H9 (cell line): ENCODE data around the gene AHI1. TPM values are rescaled to one million over a fixed set of nuclear protein-coding genes. Genes with fewer than 3 reads are reported as not detected.

Experiments used
- DNase-seq: peaks from one replicate; pipeline ENCODE4 v3.0.0-alpha.2; 2017
- H2AFZ ChIP-seq: one replicate; pipeline ENCODE4 v1.6.1; 2013; ENCODE audit warnings: mild to moderate bottlenecking, low read length, control low read depth, moderate library complexity
- H2AK5ac ChIP-seq: 2 replicates; pipeline ENCODE4 v1.6.1; 2013; ENCODE audit warnings: low read length, control low read depth, mixed read lengths; ENCODE audit not compliant: insufficient read length
- H2BK120ac ChIP-seq: one replicate; pipeline ENCODE4 v1.6.1; 2013; ENCODE audit warnings: low read depth, mild to moderate bottlenecking, low read length, control low read depth, inconsistent platforms; ENCODE audit not compliant: poor library complexity, severe bottlenecking
- H2BK12ac ChIP-seq: 2 replicates; pipeline ENCODE4 v1.6.1; 2013; ENCODE audit warnings: low read length, control low read depth, mixed read lengths, low read depth; ENCODE audit not compliant: insufficient read length
- H2BK15ac ChIP-seq: 2 replicates; pipeline ENCODE4 v1.6.1; 2013; ENCODE audit warnings: low read depth, low read length, control low read depth
- H2BK20ac ChIP-seq: one replicate; pipeline ENCODE4 v1.6.1; 2013; ENCODE audit warnings: low read depth, mild to moderate bottlenecking, low read length, control low read depth, inconsistent platforms; ENCODE audit not compliant: poor library complexity, severe bottlenecking
- H2BK5ac ChIP-seq: 2 replicates; pipeline ENCODE4 v1.6.1; 2013; ENCODE audit warnings: low read length, control low read depth, mixed read lengths; ENCODE audit not compliant: insufficient read length
- H3K14ac ChIP-seq: 2 replicates; pipeline ENCODE4 v1.6.1; 2013; ENCODE audit warnings: low read length, control low read depth; ENCODE audit not compliant: insufficient read depth
- H3K18ac ChIP-seq: 2 replicates; pipeline ENCODE4 v1.6.1; 2013; ENCODE audit warnings: low read depth, mild to moderate bottlenecking, mixed read lengths, low read length, control low read depth; ENCODE audit not compliant: insufficient read length
- H3K23ac ChIP-seq: 2 replicates; pipeline ENCODE4 v1.6.1; 2013; ENCODE audit warnings: low read length, control low read depth, mixed read lengths, low read depth; ENCODE audit not compliant: insufficient read length
- H3K23me2 ChIP-seq: 2 replicates; pipeline ENCODE4 v1.6.1; 2013; ENCODE audit warnings: low read depth, mild to moderate bottlenecking, mixed read lengths, low read length, control low read depth; ENCODE audit not compliant: insufficient read length, poor library complexity, severe bottlenecking
- H3K27ac ChIP-seq: 2 replicates; pipeline ENCODE4 v1.5.1; 2013; ENCODE audit warnings: low read length, control low read depth, mixed read lengths, low read depth; ENCODE audit not compliant: insufficient read length
- H3K27me3 ChIP-seq: 2 replicates; pipeline ENCODE4 v1.6.1; 2013; ENCODE audit warnings: low read length, control low read depth, inconsistent platforms; ENCODE audit not compliant: insufficient read depth
- H3K4ac ChIP-seq: 2 replicates; pipeline ENCODE4 v1.6.1; 2013; ENCODE audit warnings: low read depth, mild to moderate bottlenecking, control low read depth, inconsistent platforms, low read length, moderate library complexity
- H3K4me1 ChIP-seq: 2 replicates; pipeline ENCODE4 v1.6.1; 2013; ENCODE audit warnings: low read length, control low read depth, inconsistent platforms; ENCODE audit not compliant: insufficient read depth
- H3K4me2 ChIP-seq: 2 replicates; pipeline ENCODE4 v1.6.1; 2013; ENCODE audit warnings: low read length, control low read depth, mixed read lengths; ENCODE audit not compliant: insufficient read length, insufficient read depth
- H3K56ac ChIP-seq: 2 replicates; pipeline ENCODE4 v1.6.1; 2013; ENCODE audit warnings: low read depth, mild to moderate bottlenecking, mixed read lengths, low read length, control low read depth; ENCODE audit not compliant: insufficient read length
- H3K79me1 ChIP-seq: 2 replicates; pipeline ENCODE4 v1.6.1; 2013; ENCODE audit warnings: low read depth, mild to moderate bottlenecking, moderate library complexity, low read length, control low read depth, inconsistent platforms; ENCODE audit not compliant: insufficient read depth, poor library complexity, severe bottlenecking
- H3K79me2 ChIP-seq: 2 replicates; pipeline ENCODE4 v1.6.1; 2013; ENCODE audit warnings: low read length, control low read depth, inconsistent platforms; ENCODE audit not compliant: insufficient read depth
- H3K9ac ChIP-seq: 2 replicates; pipeline ENCODE4 v1.6.1; 2013; ENCODE audit warnings: low read length, control low read depth, mixed read lengths; ENCODE audit not compliant: insufficient read length; ENCODE audit errors: extremely low read depth
- H3K9me3 ChIP-seq: one replicate; pipeline ENCODE4 v1.6.1; 2013; ENCODE audit warnings: low read depth, low read length, inconsistent platforms; ENCODE audit not compliant: control insufficient read depth
- H3T11ph ChIP-seq: one replicate; pipeline ENCODE4 v1.6.1; 2013; ENCODE audit warnings: mild to moderate bottlenecking, low read length, control low read depth, inconsistent platforms
- H4K20me1 ChIP-seq: one replicate; pipeline ENCODE4 v1.6.1; 2013; ENCODE audit not compliant: control insufficient read depth, insufficient read length, insufficient read depth
- H4K5ac ChIP-seq: 2 replicates; pipeline ENCODE4 v1.6.1; 2013; ENCODE audit warnings: low read depth, mild to moderate bottlenecking, mixed read lengths, low read length, control low read depth; ENCODE audit not compliant: insufficient read length
- H4K8ac ChIP-seq: replicated peaks from 2 replicates; pipeline ENCODE4 v1.6.1; 2013; ENCODE audit warnings: low read length, control low read depth, mixed read lengths, low read depth; ENCODE audit not compliant: insufficient read length
- H4K91ac ChIP-seq: 2 replicates; pipeline ENCODE4 v1.6.1; 2013; ENCODE audit warnings: low read depth, mild to moderate bottlenecking, moderate library complexity, mixed read lengths, low read length, control low read depth; ENCODE audit not compliant: insufficient read length
- H3K27ac Mint-ChIP-seq, 3 experiments: 2 replicates in 2 of 3; 3 replicates in 1 of 3; pipeline ENCODE4 v1.8.0; 2020 to 2021; ENCODE audit warnings: mixed read lengths in 3 of 3, mild to moderate bottlenecking in 1 of 3, moderate library complexity in 1 of 3
- H3K27me3 Mint-ChIP-seq: 2 replicates; pipeline ENCODE4 v1.8.0; 2021; ENCODE audit warnings: low read depth, mild to moderate bottlenecking, moderate library complexity, mixed read lengths
- H3K36me3 Mint-ChIP-seq, 3 experiments: 2 replicates in 2 of 3; 3 replicates in 1 of 3; pipeline ENCODE4 v1.8.0; 2020 to 2021; ENCODE audit warnings: low read depth in 3 of 3, mixed read lengths in 3 of 3; ENCODE audit not compliant: insufficient read depth in 1 of 3
- H3K4me1 Mint-ChIP-seq, 2 experiments: 2 replicates each; pipeline ENCODE4 v1.8.0; 2020; ENCODE audit warnings: mixed read lengths in 2 of 2
- H3K4me3 Mint-ChIP-seq, 2 experiments: 2 replicates in 1 of 2; 3 replicates in 1 of 2; pipeline ENCODE4 v1.8.0; 2020 to 2021; ENCODE audit warnings: mild to moderate bottlenecking in 2 of 2, mixed read lengths in 2 of 2, moderate library complexity in 1 of 2
- H3K9me3 Mint-ChIP-seq, 2 experiments: 2 replicates in 1 of 2; 3 replicates in 1 of 2; pipeline ENCODE4 v1.8.0; 2020; ENCODE audit warnings: mild to moderate bottlenecking in 2 of 2, mixed read lengths in 2 of 2, moderate library complexity in 1 of 2
- CTCF ChIP-seq: fragments of 200-600 bp; sonication (generic); conservative IDR thresholded peaks from 3 replicates; pipeline ENCODE4 v1.8.0; 2021; ENCODE audit warnings: antibody characterized with exemption, mild to moderate bottlenecking
- total RNA-seq: library from RNA; stranded (reverse); gene quantifications from 2 replicates; pipeline ENCODE4 v1.2.1, GENCODE V29; 2021

The AHI1 gene
- total RNA-seq, 1 experiment from 2014 or later = 9.9 TPM

- Mint-ChIP-seq H3K36me3 (peaks cover 0 to under 1% (median 0%) of the 10 kb centered on the region in 3 experiments; a peak in 1 of 7 replicates), H3K27me3 (no peaks in the 10 kb centered on the region), H3K4me1 (peaks cover 4 to 6% of the 10 kb centered on the region in 2 experiments; a peak in 3 of 4 replicates), H3K9me3 (no peaks in the 10 kb centered on the region), H3K4me3 (no peak overlapping the region), H3K27ac (no peak overlapping the region)
- H3K56ac ChIP-seq = no peak overlapping the region
- H3K27ac ChIP-seq = no peak overlapping the region
- no peak overlapping the region for H4K91ac ChIP-seq
- H3K18ac ChIP-seq = no peak overlapping the region
- no peak overlapping the region for H3K14ac ChIP-seq
- H3K4ac ChIP-seq = no peak overlapping the region
- no peak overlapping the region for H3T11ph ChIP-seq
- H3K4me1 ChIP-seq = no peaks in the 10 kb centered on the region
- H2BK120ac ChIP-seq = no peak overlapping the region
- no peaks in the 10 kb centered on the region for H4K20me1 ChIP-seq
- no peak overlapping the region for H4K8ac ChIP-seq
- H3K4me2 ChIP-seq = no peak overlapping the region
- H3K23me2 ChIP-seq = no peaks in the 10 kb centered on the region
- no peaks in the 10 kb centered on the region for H3K27me3 ChIP-seq
- no peak for DNase-seq
- no peak overlapping the region for H3K9ac ChIP-seq
- H2BK5ac ChIP-seq = no peak overlapping the region
- no peak overlapping the region for H2BK20ac ChIP-seq
- no peak overlapping the region for H2AK5ac ChIP-seq
- H2AFZ ChIP-seq = no peak overlapping the region
- no peaks in the 10 kb centered on the region for H3K79me1 ChIP-seq
- no peak overlapping the region for H4K5ac ChIP-seq
- H3K9me3 ChIP-seq = no peaks in the 10 kb centered on the region
- H3K79me2 ChIP-seq = no peaks in the 10 kb centered on the region
- H2BK15ac ChIP-seq = no peak overlapping the region
- H3K23ac ChIP-seq = no peak overlapping the region
- no peak for TF ChIP-seq CTCF
- H2BK12ac ChIP-seq = no peak overlapping the region
Observed at GRCh38 chr6:135300576-135300975, 197.0 kb downstream of the AHI1 start.
